ENCODE measurements around the gene CD248. TPM values are rescaled to one million over a fixed set of nuclear protein-coding genes. Genes with fewer than 3 reads are reported as not detected.
A peak's percentile ranks its signal among the peaks of the same experiment; 100 is the strongest.

Gene CD248
- total RNA-seq, 1 experiment from 2014 or later, result 2.6 TPM

- TF ChIP-seq, protein P1, sequence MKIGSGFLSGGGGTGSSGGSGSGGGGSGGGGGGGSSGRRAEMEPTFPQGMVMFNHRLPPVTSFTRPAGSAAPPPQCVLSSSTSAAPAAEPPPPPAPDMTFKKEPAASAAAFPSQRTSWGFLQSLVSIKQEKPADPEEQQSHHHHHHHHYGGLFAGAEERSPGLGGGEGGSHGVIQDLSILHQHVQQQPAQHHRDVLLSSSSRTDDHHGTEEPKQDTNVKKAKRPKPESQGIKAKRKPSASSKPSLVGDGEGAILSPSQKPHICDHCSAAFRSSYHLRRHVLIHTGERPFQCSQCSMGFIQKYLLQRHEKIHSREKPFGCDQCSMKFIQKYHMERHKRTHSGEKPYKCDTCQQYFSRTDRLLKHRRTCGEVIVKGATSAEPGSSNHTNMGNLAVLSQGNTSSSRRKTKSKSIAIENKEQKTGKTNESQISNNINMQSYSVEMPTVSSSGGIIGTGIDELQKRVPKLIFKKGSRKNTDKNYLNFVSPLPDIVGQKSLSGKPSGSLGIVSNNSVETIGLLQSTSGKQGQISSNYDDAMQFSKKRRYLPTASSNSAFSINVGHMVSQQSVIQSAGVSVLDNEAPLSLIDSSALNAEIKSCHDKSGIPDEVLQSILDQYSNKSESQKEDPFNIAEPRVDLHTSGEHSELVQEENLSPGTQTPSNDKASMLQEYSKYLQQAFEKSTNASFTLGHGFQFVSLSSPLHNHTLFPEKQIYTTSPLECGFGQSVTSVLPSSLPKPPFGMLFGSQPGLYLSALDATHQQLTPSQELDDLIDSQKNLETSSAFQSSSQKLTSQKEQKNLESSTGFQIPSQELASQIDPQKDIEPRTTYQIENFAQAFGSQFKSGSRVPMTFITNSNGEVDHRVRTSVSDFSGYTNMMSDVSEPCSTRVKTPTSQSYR (CRISPR knock-in tag; IDR thresholded peaks at IDR 0.05), result 0 out of 2 replicates have a peak, but pooled peaks have one; percentile 43
- no peak for TF ChIP-seq HMGA2 (CRISPR knock-in tag; IDR thresholded peaks at IDR 0.05)
- TF ChIP-seq TP53 (CRISPR knock-in tag; IDR thresholded peaks at IDR 0.05), result no peak
- no peak for TF ChIP-seq ATF3 (CRISPR knock-in tag; conservative IDR thresholded peaks at IDR 0.05)
- no peak for TF ChIP-seq ZBTB21 (CRISPR knock-in tag; IDR thresholded peaks at IDR 0.05; ENCODE audit: borderline replicate concordance)
- 0 out of 2 replicates have a peak, but pooled peaks have one; percentile 13 for TF ChIP-seq FOXK1 (CRISPR knock-in tag; IDR thresholded peaks at IDR 0.05)
- no peak for TF ChIP-seq FOXJ3 (CRISPR knock-in tag; IDR thresholded peaks at IDR 0.05; ENCODE audit: borderline replicate concordance)
- TF ChIP-seq CTCF (IDR thresholded peaks at IDR 0.05), result no peak
- no peak for TF ChIP-seq MLX (CRISPR knock-in tag; IDR thresholded peaks at IDR 0.05)
- TF ChIP-seq GTF2I (CRISPR knock-in tag; conservative IDR thresholded peaks at IDR 0.05), result no peak
Measured at GRCh38 chr11:66346476-66347424, 29.9 kb upstream of the CD248 start (continued).

DNA sequence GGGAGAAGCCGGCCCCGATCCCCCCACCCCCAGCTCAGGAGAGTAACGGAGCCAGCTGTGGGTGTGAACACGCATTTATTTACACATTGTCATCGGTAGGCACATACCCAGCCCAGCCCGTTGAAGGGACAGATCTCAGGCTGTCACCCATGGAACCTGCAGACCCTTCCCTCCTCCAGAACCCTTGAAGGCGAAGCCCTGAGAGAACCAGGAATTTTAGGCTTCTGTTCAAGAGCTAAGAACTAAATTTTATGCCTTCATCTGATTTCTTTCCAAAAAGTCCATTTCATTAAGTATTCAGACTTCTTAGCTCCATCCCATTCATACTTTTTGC lies 28.4 kb upstream of the CD248 start:
- ATAC-seq (no peak), DNase-seq (ENCODE audit: low spot score) (no peak)
- no peaks in the 10 kb centered on the region for H3K9me3 Mint-ChIP-seq
- H3K27ac Mint-ChIP-seq, result peak overlapping the region; percentile 95
- peak overlapping the region; percentile 96 for H3K4me3 Mint-ChIP-seq
- peaks cover 4% of the 10 kb centered on the region; the same call in 1 of the 2 replicates for H3K27me3 Mint-ChIP-seq (ENCODE audit: low read depth)
- H3K4me1 Mint-ChIP-seq, result peaks cover 26% of the 10 kb centered on the region
- ChIA-PET POLR2A (interaction anchor here (0.6 to 1.3 kb wide), 3 partner anchors 9 to 33 kb away, joined by 3 read pairs; partner anchors contain the start of genes RIN1 and SLC29A2), CTCF (interaction anchor here (0.6 to 2.9 kb wide), 6 partner anchors 13 to 41 kb away, joined by 3 to 20 read pairs (median 6); no protein-coding TSS in a partner anchor)
- no peak for TF ChIP-seq NFATC4 (CRISPR knock-in tag; IDR thresholded peaks at IDR 0.05)
- no peak for TF ChIP-seq RELA (CRISPR knock-in tag; IDR thresholded peaks at IDR 0.05; ENCODE audit: borderline replicate concordance)
- TF ChIP-seq, protein P2, sequence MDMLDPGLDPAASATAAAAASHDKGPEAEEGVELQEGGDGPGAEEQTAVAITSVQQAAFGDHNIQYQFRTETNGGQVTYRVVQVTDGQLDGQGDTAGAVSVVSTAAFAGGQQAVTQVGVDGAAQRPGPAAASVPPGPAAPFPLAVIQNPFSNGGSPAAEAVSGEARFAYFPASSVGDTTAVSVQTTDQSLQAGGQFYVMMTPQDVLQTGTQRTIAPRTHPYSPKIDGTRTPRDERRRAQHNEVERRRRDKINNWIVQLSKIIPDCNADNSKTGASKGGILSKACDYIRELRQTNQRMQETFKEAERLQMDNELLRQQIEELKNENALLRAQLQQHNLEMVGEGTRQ (CRISPR knock-in tag; IDR thresholded peaks at IDR 0.05), result no peak
- TF ChIP-seq ESRRA (CRISPR knock-in tag; IDR thresholded peaks at IDR 0.05; ENCODE audit: borderline replicate concordance), result no peak
- TF ChIP-seq JUN (CRISPR knock-in tag; IDR thresholded peaks at IDR 0.05), result no peak
- TF ChIP-seq USF1 (CRISPR knock-in tag; IDR thresholded peaks at IDR 0.05), result no peak
- TF ChIP-seq ERG (CRISPR knock-in tag; IDR thresholded peaks at IDR 0.05), result no peak
- no peak for TF ChIP-seq ZNF219 (CRISPR knock-in tag; IDR thresholded peaks at IDR 0.05; ENCODE audit: borderline replicate concordance)
- no peak for TF ChIP-seq NR3C1 (CRISPR knock-in tag; conservative IDR thresholded peaks at IDR 0.05; ENCODE audit: low read depth)
- no peak for TF ChIP-seq MXD4 (CRISPR knock-in tag; IDR thresholded peaks at IDR 0.05; ENCODE audit: borderline replicate concordance)
- no peak for TF ChIP-seq ELF4 (CRISPR knock-in tag; IDR thresholded peaks at IDR 0.05; ENCODE audit: low read depth)
- no peak for TF ChIP-seq IRF1 (CRISPR knock-in tag; IDR thresholded peaks at IDR 0.05)
- TF ChIP-seq NR1H2 (CRISPR knock-in tag; IDR thresholded peaks at IDR 0.05), result no peak
- no peak for TF ChIP-seq ZNF121 (CRISPR knock-in tag; IDR thresholded peaks at IDR 0.05)
- H3K36me3 Mint-ChIP-seq, result peaks cover 10% of the 10 kb centered on the region
